GM18951 (cell line): ENCODE results near the gene ATP11C.

Experiments
- POLR2A ChIP-seq: IDR thresholded peaks from 4 replicates; pipeline ENCODE4 v1.6.1; 2011; ENCODE audit warnings: mild to moderate bottlenecking; ENCODE audit not compliant: insufficient read length, insufficient read depth; ENCODE audit errors: extremely low read depth
- in situ Hi-C: fragments of 300-500 bp; cut with MboI; formaldehyde crosslinking; loops from one replicate; pipeline ENCODE4 v1.12.0; 2022; ENCODE audit warnings: low sequenced_read_pairs, mixed read lengths, inconsistent platforms; ENCODE audit not compliant: unreplicated experiment

The ATP11C gene

GRCh38 chrX:139907078-139907477 lies 25.8 kb downstream of the ATP11C start:
- TF ChIP-seq POLR2A = no peak
- in situ Hi-C loops = no loop called here

GRCh38 chrX:139905743-139906142 lies 27.1 kb downstream of the ATP11C start:
- TF ChIP-seq POLR2A = no peak
- in situ Hi-C loops = no loop called here

GRCh38 chrX:139905051-139905450 lies 27.8 kb downstream of the ATP11C start:
- TF ChIP-seq POLR2A = no peak
- in situ Hi-C loops = no loop called here

GRCh38 chrX:139903210-139903609 lies 29.6 kb downstream of the ATP11C start:
- TF ChIP-seq POLR2A = no peak
- in situ Hi-C loops = no loop called here

- in situ Hi-C loops = no loop called here
- no peak for TF ChIP-seq POLR2A
Observed at GRCh38 chrX:139902559-139902958, 30.3 kb downstream of the ATP11C start.

- TF ChIP-seq POLR2A = no peak
- in situ Hi-C loops = no loop called here
Observed at GRCh38 chrX:139898334-139898733, 34.5 kb downstream of the ATP11C start.

GRCh38 chrX:139892512-139892911 lies 40.3 kb downstream of the ATP11C start:
- TF ChIP-seq POLR2A = no peak
- in situ Hi-C loops = no loop called here

GRCh38 chrX:139890991-139891700 lies 41.7 kb downstream of the ATP11C start:
- no peak for TF ChIP-seq POLR2A
- in situ Hi-C loops = no loop called here

- in situ Hi-C loops = no loop called here
- TF ChIP-seq POLR2A = no peak
Observed at GRCh38 chrX:139889760-139890159, 43.1 kb downstream of the ATP11C start.

GRCh38 chrX:139883984-139884383 lies 48.9 kb downstream of the ATP11C start:
- TF ChIP-seq POLR2A = no peak
- in situ Hi-C loops = no loop called here

- TF ChIP-seq POLR2A = no peak
Observed at GRCh38 chrX:139882299-139882698, 50.6 kb downstream of the ATP11C start.

GRCh38 chrX:139881572-139881971 lies 51.3 kb downstream of the ATP11C start:
- in situ Hi-C loops = no loop called here
- no peak for TF ChIP-seq POLR2A

More at GRCh38 chrX:139882299-139882698, 50.6 kb downstream of the ATP11C start:
- in situ Hi-C loops = no loop called here

GRCh38 chrX:139881130-139881529 lies 51.7 kb downstream of the ATP11C start:
- TF ChIP-seq POLR2A = no peak
- in situ Hi-C loops = no loop called here

GRCh38 chrX:139877710-139878414 lies 55.0 kb downstream of the ATP11C start:
- TF ChIP-seq POLR2A = no peak
- in situ Hi-C loops = no loop called here
